ENCODE results near the gene ATF7IP.

DNA sequence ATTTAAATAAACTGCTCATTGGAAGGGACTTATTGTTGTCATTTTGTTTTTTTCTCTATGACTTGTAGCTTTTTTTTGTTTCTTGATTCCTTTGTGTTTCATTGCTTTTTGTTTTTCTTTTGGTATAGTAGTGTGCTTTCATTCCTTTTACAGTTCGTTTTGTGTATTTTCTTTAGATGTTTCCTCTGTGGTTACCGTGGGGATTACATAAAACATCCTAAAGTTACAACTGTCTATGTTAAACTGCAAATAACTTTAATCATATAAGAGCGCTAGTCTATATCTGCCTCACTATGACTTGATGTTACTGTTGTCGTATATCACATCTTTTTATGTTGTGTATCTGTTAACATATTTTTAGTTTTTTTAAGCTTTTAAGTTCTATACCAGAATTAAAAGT lies 86.9 kb downstream of the ATF7IP start:
- TF ChIP-seq, protein P1, sequence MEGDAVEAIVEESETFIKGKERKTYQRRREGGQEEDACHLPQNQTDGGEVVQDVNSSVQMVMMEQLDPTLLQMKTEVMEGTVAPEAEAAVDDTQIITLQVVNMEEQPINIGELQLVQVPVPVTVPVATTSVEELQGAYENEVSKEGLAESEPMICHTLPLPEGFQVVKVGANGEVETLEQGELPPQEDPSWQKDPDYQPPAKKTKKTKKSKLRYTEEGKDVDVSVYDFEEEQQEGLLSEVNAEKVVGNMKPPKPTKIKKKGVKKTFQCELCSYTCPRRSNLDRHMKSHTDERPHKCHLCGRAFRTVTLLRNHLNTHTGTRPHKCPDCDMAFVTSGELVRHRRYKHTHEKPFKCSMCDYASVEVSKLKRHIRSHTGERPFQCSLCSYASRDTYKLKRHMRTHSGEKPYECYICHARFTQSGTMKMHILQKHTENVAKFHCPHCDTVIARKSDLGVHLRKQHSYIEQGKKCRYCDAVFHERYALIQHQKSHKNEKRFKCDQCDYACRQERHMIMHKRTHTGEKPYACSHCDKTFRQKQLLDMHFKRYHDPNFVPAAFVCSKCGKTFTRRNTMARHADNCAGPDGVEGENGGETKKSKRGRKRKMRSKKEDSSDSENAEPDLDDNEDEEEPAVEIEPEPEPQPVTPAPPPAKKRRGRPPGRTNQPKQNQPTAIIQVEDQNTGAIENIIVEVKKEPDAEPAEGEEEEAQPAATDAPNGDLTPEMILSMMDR (IDR thresholded peaks at IDR 0.05): no peak
- TF ChIP-seq EP300 (IDR thresholded peaks at IDR 0.05): no peak
- no peak for TF ChIP-seq POLR2A (IDR thresholded peaks at IDR 0.05)
- no peak for TF ChIP-seq POLR2AphosphoS5 (IDR thresholded peaks at IDR 0.05)

All from upper lobe of left lung (tissue), 4 donors.